Keratinocyte (primary cell): ENCODE data around the gene TSHZ2. TPM values are rescaled to one million over a fixed set of nuclear protein-coding genes. Genes with fewer than 3 reads are reported as not detected.

ENCODE experiments used
- DNase-seq: peaks from one replicate; pipeline ENCODE4 v3.0.0-alpha.2; 2011; ENCODE audit warnings: low read depth, missing footprints, low spot score
- FAIRE-seq: peaks from 2 replicates; lab custom pipeline; 2011; peaks lifted over from hg19 to GRCh38; lab: Jason Lieb, UNC
- H2AFZ ChIP-seq: 2 replicates; pipeline ENCODE4 v1.6.0; 2012; ENCODE audit warnings: low read length, control low read depth, inconsistent platforms; ENCODE audit not compliant: control insufficient read depth
- H3K27ac ChIP-seq: 2 replicates; pipeline ENCODE4 v1.5.1; 2011; ENCODE audit warnings: low read length; ENCODE audit not compliant: control insufficient read depth, insufficient read depth
- H3K27me3 ChIP-seq: 3 replicates; pipeline ENCODE4 v1.6.0; 2011; ENCODE audit warnings: low read length; ENCODE audit not compliant: control insufficient read depth, insufficient read depth; ENCODE audit errors: extremely low read depth
- H3K36me3 ChIP-seq, 2 experiments: 2 replicates in 1 of 2; 3 replicates in 1 of 2; pipeline ENCODE4 v1.5.1; 2011; ENCODE audit warnings: low read length in 2 of 2, mild to moderate bottlenecking in 1 of 2; ENCODE audit not compliant: control insufficient read depth in 2 of 2, insufficient read depth in 2 of 2; ENCODE audit errors: extremely low read depth in 1 of 2
- H3K4me1 ChIP-seq: 3 replicates; pipeline ENCODE4 v1.5.1; 2011; ENCODE audit warnings: low read length; ENCODE audit not compliant: control insufficient read depth, insufficient read depth; ENCODE audit errors: extremely low read depth
- H3K4me2 ChIP-seq: 3 replicates; pipeline ENCODE4 v1.6.0; 2011; ENCODE audit warnings: low read depth, low read length; ENCODE audit not compliant: control insufficient read depth, insufficient read depth; ENCODE audit errors: extremely low read depth
- H3K4me3 ChIP-seq, 3 experiments: fragments of 200-600 bp in 1 of 3; sonication (generic) in 1 of 3; 2 replicates in 2 of 3; 3 replicates in 1 of 3; pipeline ENCODE4 v1.5.1; 2011 to 2016; ENCODE audit warnings: low read length in 3 of 3, mild to moderate bottlenecking in 3 of 3, control low read depth in 2 of 3, inconsistent platforms in 1 of 3, low read depth in 1 of 3, mixed read lengths in 1 of 3, mixed run types in 1 of 3, moderate library complexity in 1 of 3; ENCODE audit not compliant: control insufficient read depth in 2 of 3, insufficient read depth in 2 of 3; ENCODE audit errors: extremely low read depth in 1 of 3
- H3K79me2 ChIP-seq: 2 replicates; pipeline ENCODE4 v1.6.0; 2012; ENCODE audit warnings: low read length; ENCODE audit not compliant: control insufficient read depth, insufficient read depth
- H3K9ac ChIP-seq: 3 replicates; pipeline ENCODE4 v1.6.0; 2011; ENCODE audit warnings: low read length; ENCODE audit not compliant: control insufficient read depth, insufficient read depth; ENCODE audit errors: extremely low read depth
- H3K9me1 ChIP-seq: 3 replicates; pipeline ENCODE4 v1.6.0; 2011; ENCODE audit warnings: low read length; ENCODE audit not compliant: control insufficient read depth, insufficient read depth; ENCODE audit errors: extremely low read depth
- H3K9me3 ChIP-seq: 2 replicates; pipeline ENCODE4 v1.5.1; 2012; ENCODE audit warnings: low read depth, low read length; ENCODE audit not compliant: control insufficient read depth
- H4K20me1 ChIP-seq: 3 replicates; pipeline ENCODE4 v1.6.0; 2011; ENCODE audit warnings: low read length; ENCODE audit not compliant: control insufficient read depth, insufficient read depth; ENCODE audit errors: extremely low read depth
- CTCF ChIP-seq, 3 experiments: IDR thresholded peaks in 1 of 3; conservative IDR thresholded peaks in 1 of 3; optimal IDR thresholded peaks in 1 of 3; 2 replicates in 2 of 3; 3 replicates in 1 of 3; pipeline versions ENCODE3 to v1.5.1; 2011; ENCODE audit warnings: low read length in 3 of 3, mild to moderate bottlenecking in 3 of 3, moderate library complexity in 2 of 3, control low read depth in 1 of 3, inconsistent platforms in 1 of 3; ENCODE audit not compliant: insufficient read depth in 2 of 3; ENCODE audit errors: extremely low read depth in 1 of 3
- EZH2 ChIP-seq: IDR thresholded peaks from one replicate; pipeline ENCODE4 v1.6.1; 2012; ENCODE audit warnings: inconsistent platforms, mild to moderate bottlenecking, low read length, moderate library complexity
- dilution Hi-C: fragments of 300-500 bp; cut with MboI; formaldehyde crosslinking; loops from one replicate; pipeline ENCODE4 v1.7.0; 2020; ENCODE audit warnings: low sequenced_read_pairs; ENCODE audit not compliant: extremely low pct_ligation_motif_present
- polyA plus RNA-seq, 5 experiments: library from polyadenylated mRNA; depleted of rRNA in 3 of 5; stranded (reverse) in 3 of 5; stranded (forward) in 1 of 5; unstranded in 1 of 5; fragments of >200 nt; gene quantifications; 1 replicate in 1 of 5; 2 replicates in 3 of 5; 3 replicates in 1 of 5; pipeline versions ENCODE4 v1.2.1 to v1.2.3, GENCODE V29; 2011 to 2012; ENCODE audit warnings: missing spikeins in 2 of 5, low read depth in 1 of 5, low replicate concordance in 1 of 5

Gene TSHZ2
- polyA plus RNA-seq, 1 donor (not counting 4 experiments of a cell fraction or from before 2014, with no cell fraction given), result 1.1 TPM

- H3K4me2 ChIP-seq, result no peak overlapping the region
- no peak overlapping the region for H3K27ac ChIP-seq
- no peaks in the 10 kb centered on the region for H4K20me1 ChIP-seq
- peaks cover 4% of the 10 kb centered on the region for H3K27me3 ChIP-seq
- H3K79me2 ChIP-seq, result no peaks in the 10 kb centered on the region
- no peak overlapping the region for H3K9ac ChIP-seq
- H3K36me3 ChIP-seq, result no peaks in the 10 kb centered on the region
- H3K4me1 ChIP-seq, result no peaks in the 10 kb centered on the region
- no peaks in the 10 kb centered on the region for H3K9me3 ChIP-seq
- H3K9me1 ChIP-seq, result no peaks in the 10 kb centered on the region
- dilution Hi-C loops, result no loop called here
- H2AFZ ChIP-seq, result no peak overlapping the region
- DNase-seq, result no peak
- no peak for TF ChIP-seq CTCF (optimal IDR thresholded peaks at IDR 0.05 in 1 of 3, IDR thresholded peaks at IDR 0.05 in 1 of 3, conservative IDR thresholded peaks at IDR 0.05 in 1 of 3; ENCODE audit: extremely low read depth in 1 of 3, insufficient read depth in 2 of 3, low read length in 3 of 3)
- no peak for TF ChIP-seq EZH2
- no peak for FAIRE-seq
- H3K4me3 ChIP-seq, result no peak overlapping the region
Measured at GRCh38 chr20:53210931-53211330, 238.8 kb downstream of the TSHZ2 start.

GRCh38 chr20:53212018-53212417, 239.9 kb downstream of the TSHZ2 start:
- dilution Hi-C loops, result no loop called here
- Histone ChIP-seq H3K9me3 (no peaks in the 10 kb centered on the region), H3K79me2 (no peaks in the 10 kb centered on the region), H4K20me1 (no peaks in the 10 kb centered on the region), H3K27me3 (peaks cover 15% of the 10 kb centered on the region), H2AFZ (no peak overlapping the region), H3K4me2 (no peak overlapping the region), H3K4me1 (peaks cover 3% of the 10 kb centered on the region), H3K9me1 (no peaks in the 10 kb centered on the region), H3K36me3 (no peaks in the 10 kb centered on the region), H3K27ac (no peak overlapping the region), H3K4me3 (no peak overlapping the region), H3K9ac (no peak overlapping the region)
- TF ChIP-seq CTCF (optimal IDR thresholded peaks at IDR 0.05 in 1 of 3, IDR thresholded peaks at IDR 0.05 in 1 of 3, conservative IDR thresholded peaks at IDR 0.05 in 1 of 3; ENCODE audit: extremely low read depth in 1 of 3, insufficient read depth in 2 of 3, low read length in 3 of 3) (no peak), EZH2 (no peak)
- FAIRE-seq, result no peak
- DNase-seq, result no peak
